Neural crest cell (in vitro differentiated cells): ENCODE measurements around the gene PPM1M. TPM values are rescaled to one million over a fixed set of nuclear protein-coding genes. Genes with fewer than 3 reads are reported as not detected.

ENCODE experiments used
- DNase-seq: peaks from one replicate; pipeline ENCODE4 v3.0.0; 2021; ENCODE audit warnings: low read depth, mixed read lengths, low spot score
- H3K27ac Mint-ChIP-seq: one replicate; pipeline ENCODE4 v1.8.0; 2021; ENCODE audit warnings: mild to moderate bottlenecking, mixed read lengths; ENCODE audit not compliant: unreplicated experiment
- H3K27me3 Mint-ChIP-seq: 2 replicates; pipeline ENCODE4 v1.8.0; 2021; ENCODE audit warnings: low read depth, mild to moderate bottlenecking, mixed read lengths
- H3K36me3 Mint-ChIP-seq: 2 replicates; pipeline ENCODE4 v1.8.0; 2021; ENCODE audit warnings: low read depth, mild to moderate bottlenecking, mixed read lengths
- H3K4me1 Mint-ChIP-seq: 2 replicates; pipeline ENCODE4 v1.8.0; 2021; ENCODE audit warnings: mixed read lengths
- H3K4me3 Mint-ChIP-seq: one replicate; pipeline ENCODE4 v1.8.0; 2021; ENCODE audit warnings: mild to moderate bottlenecking, mixed read lengths
- H3K9me3 Mint-ChIP-seq: 2 replicates; pipeline ENCODE4 v1.8.0; 2021; ENCODE audit warnings: mixed read lengths
- CTCF ChIP-seq: fragments of 200-600 bp; sonication (generic); conservative IDR thresholded peaks from 2 replicates; pipeline ENCODE4 v1.5.0; 2021; ENCODE audit warnings: antibody characterized with exemption, mild to moderate bottlenecking
- total RNA-seq: library from RNA; stranded (reverse); gene quantifications from 2 replicates; pipeline ENCODE4 v1.2.1, GENCODE V29; 2021

The PPM1M gene
- total RNA-seq, 1 donor from 2014 or later, result 4.4 TPM

DNA sequence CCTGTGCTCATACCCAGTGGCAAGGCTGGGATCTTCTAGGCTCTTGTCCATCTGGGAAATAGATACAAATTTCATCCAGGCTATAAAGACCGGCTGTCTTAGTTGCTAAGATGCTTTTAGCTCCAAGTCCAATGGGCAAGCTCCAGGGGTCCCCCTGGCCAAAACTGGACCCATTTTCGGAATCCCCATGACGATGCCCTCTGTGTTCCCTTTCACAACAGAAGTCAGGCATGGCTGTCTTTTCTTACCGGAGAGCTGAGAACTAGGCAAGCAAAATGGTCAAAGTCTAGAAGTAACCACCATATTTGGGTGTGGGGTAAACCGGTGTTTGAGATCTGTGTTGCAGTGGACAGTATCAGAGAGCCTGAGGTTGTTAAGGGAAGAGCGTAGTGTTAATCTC is 43.1 kb downstream of the PPM1M start:
- TF ChIP-seq CTCF, result no peak
- no peak overlapping the region for H3K27ac Mint-ChIP-seq
- no peaks in the 10 kb centered on the region for H3K9me3 Mint-ChIP-seq
- no peaks in the 10 kb centered on the region for H3K36me3 Mint-ChIP-seq
- no peaks in the 10 kb centered on the region for H3K27me3 Mint-ChIP-seq
- H3K4me3 Mint-ChIP-seq, result peak overlapping the region; percentile 99
- peaks cover 10% of the 10 kb centered on the region for H3K4me1 Mint-ChIP-seq
- DNase-seq, result no peak

GRCh38 chr3:52289338-52289746 is 43.8 kb downstream of the PPM1M start:
- H3K36me3 Mint-ChIP-seq, result no peaks in the 10 kb centered on the region
- H3K27ac Mint-ChIP-seq, result no peak overlapping the region
- no peak for DNase-seq
- TF ChIP-seq CTCF, result no peak
- peak overlapping the region; percentile 99 for H3K4me3 Mint-ChIP-seq
- H3K27me3 Mint-ChIP-seq, result no peaks in the 10 kb centered on the region
- H3K9me3 Mint-ChIP-seq, result no peaks in the 10 kb centered on the region
- peaks cover 10% of the 10 kb centered on the region for H3K4me1 Mint-ChIP-seq

DNA sequence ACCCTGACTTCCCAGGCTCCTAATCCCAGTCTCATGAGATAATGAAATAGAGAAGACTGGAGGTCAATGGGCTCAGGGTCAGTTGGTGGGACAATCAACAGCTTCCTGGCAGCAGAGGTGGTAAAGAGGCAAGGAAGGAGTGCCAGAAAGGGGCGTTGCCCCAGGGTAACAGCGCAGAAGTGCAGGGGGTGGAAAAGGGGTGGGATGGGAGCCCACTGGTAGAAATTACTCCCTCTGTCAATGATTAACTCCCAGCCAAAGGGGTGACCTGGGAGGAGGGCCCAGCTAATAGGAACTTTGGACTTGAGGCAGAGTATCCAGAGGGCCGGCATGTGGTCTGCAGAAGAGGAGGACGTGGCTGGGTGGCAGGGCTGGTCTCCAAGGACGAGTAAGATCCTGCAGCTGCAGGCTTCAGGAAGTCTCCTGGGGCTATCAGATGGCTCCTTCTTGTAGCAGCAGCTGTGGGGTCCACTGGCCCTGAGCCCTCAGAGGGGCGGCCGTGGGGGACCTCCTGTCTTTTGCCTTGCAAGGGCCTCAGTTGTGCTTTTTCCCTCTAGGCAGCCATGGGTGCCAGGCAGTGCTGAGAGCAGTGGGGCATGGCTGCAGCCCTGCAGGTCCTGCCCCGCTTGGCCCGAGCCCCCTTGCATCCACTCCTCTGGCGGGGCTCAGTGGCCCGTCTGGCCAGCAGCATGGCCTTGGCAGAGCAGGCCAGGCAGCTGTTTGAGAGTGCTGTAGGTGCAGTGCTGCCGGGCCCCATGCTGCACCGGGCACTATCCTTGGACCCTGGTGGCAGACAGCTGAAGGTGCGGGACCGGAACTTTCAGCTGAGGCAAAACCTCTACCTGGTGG is 44.4 kb downstream of the PPM1M start:
- Mint-ChIP-seq H3K27me3 (no peaks in the 10 kb centered on the region), H3K9me3 (no peaks in the 10 kb centered on the region), H3K36me3 (no peaks in the 10 kb centered on the region), H3K27ac (no peak overlapping the region), H3K4me3 (peak overlapping the region; percentile 99), H3K4me1 (peaks cover 10% of the 10 kb centered on the region)
- no peak for DNase-seq
- peak; percentile 27 for TF ChIP-seq CTCF

GRCh38 chr3:52290596-52291507 is 45.3 kb downstream of the PPM1M start:
- Mint-ChIP-seq H3K9me3 (no peaks in the 10 kb centered on the region), H3K4me3 (peak overlapping the region; percentile 76), H3K27me3 (no peaks in the 10 kb centered on the region), H3K4me1 (peaks cover 10% of the 10 kb centered on the region), H3K27ac (no peak overlapping the region), H3K36me3 (no peaks in the 10 kb centered on the region)
- DNase-seq, result no peak
- no peak for TF ChIP-seq CTCF

DNA sequence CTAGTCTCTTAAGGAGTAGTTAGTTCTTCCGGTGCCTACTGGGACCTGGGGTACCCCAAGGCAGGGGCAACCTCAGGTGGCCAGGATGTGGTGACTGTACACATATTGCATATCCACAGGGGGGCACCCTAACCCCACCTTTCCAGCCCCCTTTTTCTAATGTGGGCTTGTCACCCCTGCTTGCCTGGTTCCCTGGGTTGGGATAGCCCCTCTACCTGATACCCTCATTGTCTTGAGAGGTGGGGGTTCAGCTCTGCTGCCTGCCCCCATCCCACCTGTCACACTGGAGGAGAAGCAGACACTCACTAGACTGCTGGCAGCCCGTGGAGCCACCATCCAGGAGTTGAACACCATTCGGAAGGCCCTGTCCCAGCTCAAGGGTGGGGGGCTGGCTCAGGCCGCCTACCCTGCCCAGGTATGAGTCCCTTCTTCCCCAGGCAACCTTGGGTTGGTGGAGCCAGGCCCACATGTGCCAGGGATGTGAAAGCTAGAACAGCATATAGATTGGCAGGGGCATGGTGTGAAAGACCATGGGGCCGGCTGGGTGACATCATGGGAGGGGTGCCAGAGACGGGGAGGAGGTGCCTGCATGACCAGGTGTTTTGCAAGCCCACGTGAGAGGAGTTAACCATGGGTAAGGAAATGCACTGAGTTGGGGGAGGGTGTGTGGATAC is 46.1 kb downstream of the PPM1M start:
- peak overlapping the region; percentile 76 for H3K27ac Mint-ChIP-seq
- peak; percentile 58 for DNase-seq
- H3K36me3 Mint-ChIP-seq, result no peaks in the 10 kb centered on the region
- no peaks in the 10 kb centered on the region for H3K9me3 Mint-ChIP-seq
- no peaks in the 10 kb centered on the region for H3K27me3 Mint-ChIP-seq
- peaks cover 10% of the 10 kb centered on the region for H3K4me1 Mint-ChIP-seq
- peak; percentile 73 for TF ChIP-seq CTCF
- peak overlapping the region; percentile 76 for H3K4me3 Mint-ChIP-seq
